GM15510 (cell line): Measurements from ENCODE around the gene ALX4.

Source experiments
- POLR2A ChIP-seq: IDR thresholded peaks from 3 replicates; pipeline ENCODE4 v1.6.1; 2011; ENCODE audit warnings: borderline replicate concordance; ENCODE audit not compliant: insufficient read length; ENCODE audit errors: extremely low read depth

The ALX4 gene

GRCh38 chr11:44309478-44310205, at the start of gene ALX4:
Gene ALX4 (minus strand): TSS chr11:44310139. CDS start chr11:44310062, 77 bp downstream.
- TF ChIP-seq POLR2A = no peak

GRCh38 chr11:44359162-44359561, 49.2 kb upstream of the ALX4 start:
- no peak for TF ChIP-seq POLR2A

- no peak for TF ChIP-seq POLR2A
Observed at GRCh38 chr11:44358713-44359112, 48.8 kb upstream of the ALX4 start.

- no peak for TF ChIP-seq POLR2A
Observed at GRCh38 chr11:44357711-44358110, 47.8 kb upstream of the ALX4 start.

- TF ChIP-seq POLR2A = no peak
Observed at GRCh38 chr11:44356351-44356750, 46.4 kb upstream of the ALX4 start.

GRCh38 chr11:44351898-44352498, 42.1 kb upstream of the ALX4 start:
- no peak for TF ChIP-seq POLR2A

- no peak for TF ChIP-seq POLR2A
Observed at GRCh38 chr11:44351006-44351660, 41.2 kb upstream of the ALX4 start.

GRCh38 chr11:44349328-44349727, 39.4 kb upstream of the ALX4 start:
- no peak for TF ChIP-seq POLR2A

- TF ChIP-seq POLR2A = no peak
Observed at GRCh38 chr11:44348721-44349120, 38.8 kb upstream of the ALX4 start.

GRCh38 chr11:44348114-44348513, 38.2 kb upstream of the ALX4 start:
- no peak for TF ChIP-seq POLR2A

GRCh38 chr11:44347538-44347937, 37.6 kb upstream of the ALX4 start:
- no peak for TF ChIP-seq POLR2A

- no peak for TF ChIP-seq POLR2A
Observed at GRCh38 chr11:44346983-44347382, 37.0 kb upstream of the ALX4 start.

- TF ChIP-seq POLR2A = no peak
Observed at GRCh38 chr11:44345781-44346180, 35.8 kb upstream of the ALX4 start.

- TF ChIP-seq POLR2A = no peak
Observed at GRCh38 chr11:44344921-44345320, 35.0 kb upstream of the ALX4 start.

- TF ChIP-seq POLR2A = no peak
Observed at GRCh38 chr11:44344423-44344820, 34.5 kb upstream of the ALX4 start.
